Measurements from ENCODE around the gene JADE2.

GRCh38 chr5:134509308-134510040 is 16.0 kb upstream of the JADE2 start:
- TF ChIP-seq, protein P1, sequence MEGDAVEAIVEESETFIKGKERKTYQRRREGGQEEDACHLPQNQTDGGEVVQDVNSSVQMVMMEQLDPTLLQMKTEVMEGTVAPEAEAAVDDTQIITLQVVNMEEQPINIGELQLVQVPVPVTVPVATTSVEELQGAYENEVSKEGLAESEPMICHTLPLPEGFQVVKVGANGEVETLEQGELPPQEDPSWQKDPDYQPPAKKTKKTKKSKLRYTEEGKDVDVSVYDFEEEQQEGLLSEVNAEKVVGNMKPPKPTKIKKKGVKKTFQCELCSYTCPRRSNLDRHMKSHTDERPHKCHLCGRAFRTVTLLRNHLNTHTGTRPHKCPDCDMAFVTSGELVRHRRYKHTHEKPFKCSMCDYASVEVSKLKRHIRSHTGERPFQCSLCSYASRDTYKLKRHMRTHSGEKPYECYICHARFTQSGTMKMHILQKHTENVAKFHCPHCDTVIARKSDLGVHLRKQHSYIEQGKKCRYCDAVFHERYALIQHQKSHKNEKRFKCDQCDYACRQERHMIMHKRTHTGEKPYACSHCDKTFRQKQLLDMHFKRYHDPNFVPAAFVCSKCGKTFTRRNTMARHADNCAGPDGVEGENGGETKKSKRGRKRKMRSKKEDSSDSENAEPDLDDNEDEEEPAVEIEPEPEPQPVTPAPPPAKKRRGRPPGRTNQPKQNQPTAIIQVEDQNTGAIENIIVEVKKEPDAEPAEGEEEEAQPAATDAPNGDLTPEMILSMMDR (IDR thresholded peaks at IDR 0.05), result no peak
- no peak for TF ChIP-seq POLR2A (IDR thresholded peaks at IDR 0.05)
